Regular cardiac myocyte (primary cell): ENCODE measurements around the gene UBE2A. TPM values are rescaled to one million over a fixed set of nuclear protein-coding genes. Genes with fewer than 3 reads are reported as not detected.

Experiments used
- total RNA-seq: library from RNA; depleted of rRNA; stranded (reverse); fragments of >200 nt; gene quantifications from 2 replicates; pipeline ENCODE4 v1.2.3, GENCODE V29; 2014

UBE2A gene
- 24.0 and 29.3 TPM in 2 replicates for total RNA-seq

DNA sequence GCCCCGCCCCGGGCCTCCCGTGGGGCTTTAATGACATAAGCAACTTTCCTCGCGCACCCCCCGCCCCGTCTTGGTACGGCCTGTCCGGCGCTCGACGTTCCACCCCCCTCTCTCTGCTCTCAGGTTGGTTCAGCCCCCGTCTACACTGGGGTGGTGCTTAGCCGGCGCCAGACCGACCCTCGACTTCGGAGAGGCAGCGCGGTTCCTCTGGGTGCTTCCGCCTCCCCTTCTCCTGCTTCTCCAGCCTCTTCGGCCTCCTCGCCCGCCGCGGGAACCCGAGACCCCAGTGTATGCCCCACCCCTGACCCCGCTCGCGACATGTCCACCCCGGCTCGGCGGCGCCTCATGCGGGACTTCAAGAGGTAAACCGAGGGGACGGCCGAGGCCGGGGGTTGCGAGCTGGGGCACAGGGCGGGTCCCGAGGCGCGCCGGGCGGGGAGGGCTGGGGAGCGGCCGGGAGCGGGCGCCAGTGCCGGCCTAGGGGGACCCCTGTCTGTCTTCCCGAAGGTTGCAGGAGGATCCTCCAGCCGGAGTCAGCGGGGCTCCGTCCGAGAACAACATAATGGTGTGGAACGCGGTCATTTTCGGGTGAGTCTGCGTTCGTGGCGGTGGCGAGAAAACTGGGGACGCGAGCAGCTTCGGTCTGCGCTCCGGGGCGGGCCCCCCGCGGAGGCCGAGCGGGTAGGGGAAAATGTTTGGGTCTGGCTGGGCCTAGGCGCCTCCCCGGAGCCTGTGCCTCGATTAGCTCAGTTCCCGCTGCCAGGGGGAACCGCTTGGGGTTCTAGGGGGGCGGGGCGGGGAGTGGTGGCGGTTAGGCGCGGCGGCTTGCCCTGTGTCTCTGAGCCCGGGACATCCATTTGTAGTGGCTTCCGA, at the start of gene UBE2A:
TSS of gene UBE2A (plus strand) at position 170 of the 873 bp plus-strand sequence. CDS start at position 319, 149 bp downstream.

DNA sequence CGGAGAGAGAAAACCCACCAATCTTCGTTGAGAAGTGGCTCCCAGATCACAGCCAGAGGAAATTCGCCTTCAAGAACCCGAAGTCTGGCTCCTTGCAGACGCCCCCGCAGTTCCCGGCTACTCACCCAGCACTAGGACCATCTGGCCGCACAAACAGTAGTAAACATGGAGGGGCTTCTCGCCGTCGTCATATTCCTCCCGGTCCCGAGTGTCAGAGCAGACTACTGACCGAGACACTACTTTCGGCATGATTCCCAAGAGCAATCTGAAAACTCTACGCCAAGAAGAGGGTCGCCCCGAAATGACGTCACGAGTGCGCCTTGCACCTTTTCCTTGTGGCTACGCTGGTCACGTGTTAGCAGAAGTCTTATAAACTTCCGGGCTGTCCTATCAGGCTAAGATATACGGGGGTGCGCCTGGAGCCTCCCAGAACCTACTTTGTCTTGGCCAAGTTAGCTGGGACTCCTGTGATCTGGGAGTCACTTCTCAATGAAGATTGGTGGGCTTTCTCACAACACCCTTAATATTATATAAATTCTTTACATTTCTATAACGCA, 9.2 kb upstream of the UBE2A start, which contains the start of gene STEEP1:
TSS of gene STEEP1 (minus strand) at position 303 of the 557 bp plus-strand sequence. CDS start at position 249, 54 bp downstream.

DNA sequence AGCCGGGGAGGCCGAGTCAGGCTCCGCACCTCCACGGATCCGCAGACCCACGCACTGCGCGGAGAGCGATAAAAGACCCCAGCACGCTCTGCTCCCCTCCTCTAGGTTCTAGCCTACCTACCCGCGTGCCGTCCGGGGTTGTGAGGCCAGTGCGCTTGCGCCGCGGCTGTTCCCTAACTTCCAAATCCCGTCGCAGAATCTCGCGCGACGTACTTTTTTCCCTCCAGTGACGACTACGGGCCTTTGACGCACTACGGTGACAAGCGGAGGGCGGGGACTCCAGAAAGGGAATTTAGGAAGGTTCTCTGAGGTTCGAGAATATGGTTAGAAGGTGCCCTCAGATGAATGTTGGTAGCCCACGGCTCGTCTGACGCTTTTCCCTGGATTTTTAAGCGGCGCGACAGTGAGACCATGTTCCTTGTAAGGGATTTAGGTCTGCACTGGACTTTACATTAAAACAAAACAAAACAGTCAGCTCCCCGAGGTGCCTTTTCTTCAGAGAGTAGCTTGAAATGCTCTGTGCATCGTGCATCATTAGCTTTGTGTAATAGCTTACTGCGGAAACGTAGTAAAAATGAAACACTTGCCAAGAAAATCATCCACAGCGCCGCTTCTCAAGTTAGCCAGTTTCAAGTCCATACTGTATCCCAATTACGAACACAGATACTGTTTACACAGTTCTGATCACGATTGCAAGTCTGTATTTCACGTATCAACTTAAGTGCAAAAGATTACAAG, 32.1 kb downstream of the UBE2A start, which contains the start of gene NKRF:
TSS of gene NKRF (minus strand) at position 145 of the 738 bp plus-strand sequence.

Other genes starting within 250 kb of the UBE2A start
- 23.8 and 24.8 TPM in 2 replicates for gene SLC25A43, start 175.2 kb upstream of the UBE2A start, total RNA-seq
- gene SLC25A5, start 106.1 kb upstream of the UBE2A start, total RNA-seq: 121 and 417 TPM in 2 replicates
- 39.2 and 44.1 TPM in 2 replicates for gene STEEP1, start 9.2 kb upstream of the UBE2A start, total RNA-seq
- 4.8 and 5.4 TPM in 2 replicates for gene NKRF, start 31.9 kb downstream of the UBE2A start, total RNA-seq
- 13.0 and 17.5 TPM in 2 replicates for gene SEPTIN6, start 118.6 kb downstream of the UBE2A start, total RNA-seq
- 0.28 TPM in 1 of 2 replicates, not detected in the other for gene SOWAHD, start 184.0 kb downstream of the UBE2A start, total RNA-seq
- gene RPL39, start 217.1 kb downstream of the UBE2A start, total RNA-seq: 5,330 and 10,791 TPM in 2 replicates